Breast epithelium (tissue), 3 donors: ENCODE measurements around the gene CYBC1. TPM values are rescaled to one million over a fixed set of nuclear protein-coding genes. Genes with fewer than 3 reads are reported as not detected.

Experiments used
- total RNA-seq, 3 donors: library from RNA; depleted of rRNA; stranded (reverse); fragments of >200 nt; gene quantifications; one replicate each; pipeline ENCODE4 v1.1.0, GENCODE V29; 2016

Gene CYBC1
- total RNA-seq, 3 donors from 2014 or later: 54.7 to 71.4 (median 61.9) TPM

Other genes with a start within 250 kb of the CYBC1 start
- gene CCDC57, start 237.9 kb downstream of the CYBC1 start, total RNA-seq: 10 to 100 TPM; 13.4 to 56.9 (median 52.8) TPM
- 10 to 100 TPM; 10.2 to 22.6 (median 17.3) TPM for gene SLC16A3, start 221.7 kb downstream of the CYBC1 start, total RNA-seq
- gene CSNK1D, start 177.1 kb downstream of the CYBC1 start, total RNA-seq: 10 to 100 TPM; 50.7 to 85.9 (median 75.2) TPM
- 1 to 10 TPM in 2 of 3 donors, not detected in 1; 1.3 to 1.8 TPM for gene CD7, start 133.1 kb downstream of the CYBC1 start, total RNA-seq
- 10 to 100 TPM; 11.5 to 23.9 (median 16.2) TPM for gene SECTM1, start 117.0 kb downstream of the CYBC1 start, total RNA-seq
- not detected for gene TEX19, start 91.5 kb downstream of the CYBC1 start, total RNA-seq
- gene UTS2R, start 79.0 kb downstream of the CYBC1 start, total RNA-seq: under 1 TPM in 1 of 3 donors, not detected in 2; 0.33 TPM
- gene HEXD, start 32.4 kb downstream of the CYBC1 start, total RNA-seq: 100 to 1,000 TPM in 1 of 3 donors, 10 to 100 TPM in 2; 48.2 to 157 (median 68.2) TPM
- gene OGFOD3, start 32.2 kb downstream of the CYBC1 start, total RNA-seq: 10 to 100 TPM; 26.3 to 32.8 (median 28.5) TPM
- 10 to 100 TPM; 31.9 to 59.5 (median 44.9) TPM for gene NARF, start 8.0 kb upstream of the CYBC1 start, total RNA-seq
- gene FOXK2, start 69.0 kb upstream of the CYBC1 start, total RNA-seq: 10 to 100 TPM; 25.0 to 48.6 (median 36.7) TPM
- 100 to 1,000 TPM in 1 of 3 donors, 10 to 100 TPM in 2; 74.2 to 118 (median 83.9) TPM for gene WDR45B, start 197.7 kb upstream of the CYBC1 start, total RNA-seq
- 10 to 100 TPM in 2 of 3 donors, 1 to 10 TPM in 1; 8.8 to 25.6 (median 12.8) TPM for gene RAB40B, start 247.9 kb upstream of the CYBC1 start, total RNA-seq